Thyroid gland (tissue), 4 donors: ENCODE results near the gene RAB40C.

Experiments used
- CTCF ChIP-seq, 6 experiments: fragments of 200-600 bp in 3 of 6; fragments of 450-650 bp in 3 of 6; sonication (generic) in 3 of 6; IDR thresholded peaks; one replicate each; pipeline ENCODE4 v1.5.1; 2016 to 2019; ENCODE audit warnings: antibody characterized with exemption in 6 of 6, mild to moderate bottlenecking in 2 of 6, inconsistent platforms in 1 of 6, moderate library complexity in 1 of 6
- POLR2A ChIP-seq, 2 donors: fragments of 450-650 bp; IDR thresholded peaks; one replicate each; pipeline ENCODE4 v1.6.1; 2017; ENCODE audit warnings: antibody characterized with exemption in 2 of 2, mild to moderate bottlenecking in 2 of 2, moderate library complexity in 1 of 2

GRCh38 chr16:569445-570254 is 20.2 kb upstream of the RAB40C start, which contains the start of gene PIGQ:
- TF ChIP-seq CTCF (IDR thresholded peaks at IDR 0.05) = no peak
- no peak for TF ChIP-seq POLR2A (IDR thresholded peaks at IDR 0.05)
